ENCODE data around the gene RAPGEF1.

RAPGEF1 gene

GRCh38 chr9:131593091-131593820 lies 146.6 kb downstream of the RAPGEF1 start:
- in situ Hi-C loops (cut with MboI; ENCODE audit: low sequenced_read_pairs): loop anchor here (5.0 to 25.0 kb wide), 2 partner anchors 149 to 669 kb away; partner anchors contain the start of gene RAPGEF1

GRCh38 chr9:131591845-131592208 lies 148.0 kb downstream of the RAPGEF1 start:
- in situ Hi-C loops (cut with MboI; ENCODE audit: low sequenced_read_pairs): loop anchor here (5.0 to 25.0 kb wide), 2 partner anchors 150 to 670 kb away; partner anchors contain the start of gene RAPGEF1

- in situ Hi-C loops (cut with MboI; ENCODE audit: low sequenced_read_pairs): loop anchor here (5.0 to 25.0 kb wide), 2 partner anchors 151 to 671 kb away; partner anchors contain the start of gene RAPGEF1
Observed at GRCh38 chr9:131590907-131591844, 148.7 kb downstream of the RAPGEF1 start.

GRCh38 chr9:131590449-131590848 lies 149.4 kb downstream of the RAPGEF1 start:
- in situ Hi-C loops (cut with MboI; ENCODE audit: low sequenced_read_pairs): loop anchor here (5.0 to 25.0 kb wide), 2 partner anchors 152 to 672 kb away; partner anchors contain the start of gene RAPGEF1

GRCh38 chr9:131589993-131590392 lies 149.9 kb downstream of the RAPGEF1 start:
- in situ Hi-C loops (cut with MboI; ENCODE audit: low sequenced_read_pairs): loop anchor here (5.0 to 25.0 kb wide), 2 partner anchors 152 to 672 kb away; partner anchors contain the start of gene RAPGEF1

- in situ Hi-C loops (cut with MboI; ENCODE audit: low sequenced_read_pairs): loop anchor here (25.0 kb wide), 1 partner anchor 673 kb away; no protein-coding TSS in a partner anchor
Observed at GRCh38 chr9:131589124-131589711, 150.7 kb downstream of the RAPGEF1 start.

- in situ Hi-C loops (cut with MboI; ENCODE audit: low sequenced_read_pairs): loop anchor here (25.0 kb wide), 1 partner anchor 674 kb away; no protein-coding TSS in a partner anchor
Observed at GRCh38 chr9:131588396-131588795, 151.5 kb downstream of the RAPGEF1 start.

GRCh38 chr9:131587906-131588305 lies 152.0 kb downstream of the RAPGEF1 start:
- in situ Hi-C loops (cut with MboI; ENCODE audit: low sequenced_read_pairs): loop anchor here (25.0 kb wide), 1 partner anchor 674 kb away; no protein-coding TSS in a partner anchor

GRCh38 chr9:131587331-131587730 lies 152.5 kb downstream of the RAPGEF1 start:
- in situ Hi-C loops (cut with MboI; ENCODE audit: low sequenced_read_pairs): loop anchor here (25.0 kb wide), 1 partner anchor 675 kb away; no protein-coding TSS in a partner anchor

- in situ Hi-C loops (cut with MboI; ENCODE audit: low sequenced_read_pairs): loop anchor here (25.0 kb wide), 1 partner anchor 677 kb away; no protein-coding TSS in a partner anchor
Observed at GRCh38 chr9:131585375-131585774, 154.5 kb downstream of the RAPGEF1 start.

GRCh38 chr9:131584858-131585257 lies 155.0 kb downstream of the RAPGEF1 start:
- in situ Hi-C loops (cut with MboI; ENCODE audit: low sequenced_read_pairs): loop anchor here (25.0 kb wide), 1 partner anchor 677 kb away; no protein-coding TSS in a partner anchor

GRCh38 chr9:131583836-131584555 lies 155.9 kb downstream of the RAPGEF1 start:
- in situ Hi-C loops (cut with MboI; ENCODE audit: low sequenced_read_pairs): loop anchor here (25.0 kb wide), 1 partner anchor 678 kb away; no protein-coding TSS in a partner anchor

GRCh38 chr9:131583337-131583645 lies 156.6 kb downstream of the RAPGEF1 start:
- in situ Hi-C loops (cut with MboI; ENCODE audit: low sequenced_read_pairs): loop anchor here (25.0 kb wide), 1 partner anchor 679 kb away; no protein-coding TSS in a partner anchor

GRCh38 chr9:131582466-131583336 lies 157.2 kb downstream of the RAPGEF1 start:
- in situ Hi-C loops (cut with MboI; ENCODE audit: low sequenced_read_pairs): loop anchor here (25.0 kb wide), 1 partner anchor 680 kb away; no protein-coding TSS in a partner anchor

GRCh38 chr9:131582056-131582455 lies 157.8 kb downstream of the RAPGEF1 start:
- in situ Hi-C loops (cut with MboI; ENCODE audit: low sequenced_read_pairs): loop anchor here (25.0 kb wide), 1 partner anchor 680 kb away; no protein-coding TSS in a partner anchor

GRCh38 chr9:131580358-131580757 lies 159.5 kb downstream of the RAPGEF1 start:
- in situ Hi-C loops (cut with MboI; ENCODE audit: low sequenced_read_pairs): loop anchor here (25.0 kb wide), 1 partner anchor 682 kb away; no protein-coding TSS in a partner anchor

- in situ Hi-C loops (cut with MboI; ENCODE audit: low sequenced_read_pairs): loop anchor here (25.0 kb wide), 1 partner anchor 683 kb away; no protein-coding TSS in a partner anchor
Observed at GRCh38 chr9:131579789-131580211, 160.1 kb downstream of the RAPGEF1 start.

- in situ Hi-C loops (cut with MboI; ENCODE audit: low sequenced_read_pairs): loop anchor here (25.0 kb wide), 1 partner anchor 683 kb away; no protein-coding TSS in a partner anchor
Observed at GRCh38 chr9:131578731-131579504, 161.0 kb downstream of the RAPGEF1 start.

All from HL-60/S4 (cell line).